Esophagus squamous epithelium (tissue), 4 donors: ENCODE results near the gene TOB1.

Experiments
- POLR2A ChIP-seq, 4 donors: fragments of 450-650 bp; IDR thresholded peaks; one replicate each; pipeline ENCODE4 v1.6.1; 2017; ENCODE audit warnings: antibody characterized with exemption in 4 of 4, mild to moderate bottlenecking in 4 of 4, moderate library complexity in 3 of 4
- TF ChIP-seq, protein P1 (sequence below), 6 experiments: fragments of 450-650 bp in 4 of 6; fragments of 200-600 bp in 2 of 6; sonication (generic) in 2 of 6; IDR thresholded peaks; one replicate each; pipeline ENCODE4 v1.5.1; 2016 to 2019; ENCODE audit warnings: antibody characterized with exemption in 6 of 6, mild to moderate bottlenecking in 4 of 6, moderate library complexity in 4 of 6

DNA sequence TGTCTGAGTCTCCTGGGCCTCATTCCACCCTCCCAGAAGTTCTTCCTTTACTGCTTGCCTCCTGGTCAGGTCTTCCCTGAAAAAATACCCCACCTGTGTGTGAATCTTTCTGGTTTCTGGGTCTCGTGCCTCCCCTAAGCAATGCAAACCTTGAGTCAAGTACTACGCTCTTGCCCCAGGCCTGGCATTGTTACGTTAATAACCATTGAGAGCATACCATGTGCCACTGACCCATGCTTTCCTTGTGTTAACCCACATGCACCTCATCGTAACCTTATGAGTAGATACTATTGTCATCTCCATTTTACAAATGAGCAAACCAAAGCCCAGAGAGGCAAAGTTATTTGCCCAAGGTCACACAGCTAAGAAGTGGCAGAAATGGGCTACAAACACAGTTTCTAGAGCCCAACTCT, 25.4 kb upstream of the TOB1 start:
- TF ChIP-seq, protein P1, sequence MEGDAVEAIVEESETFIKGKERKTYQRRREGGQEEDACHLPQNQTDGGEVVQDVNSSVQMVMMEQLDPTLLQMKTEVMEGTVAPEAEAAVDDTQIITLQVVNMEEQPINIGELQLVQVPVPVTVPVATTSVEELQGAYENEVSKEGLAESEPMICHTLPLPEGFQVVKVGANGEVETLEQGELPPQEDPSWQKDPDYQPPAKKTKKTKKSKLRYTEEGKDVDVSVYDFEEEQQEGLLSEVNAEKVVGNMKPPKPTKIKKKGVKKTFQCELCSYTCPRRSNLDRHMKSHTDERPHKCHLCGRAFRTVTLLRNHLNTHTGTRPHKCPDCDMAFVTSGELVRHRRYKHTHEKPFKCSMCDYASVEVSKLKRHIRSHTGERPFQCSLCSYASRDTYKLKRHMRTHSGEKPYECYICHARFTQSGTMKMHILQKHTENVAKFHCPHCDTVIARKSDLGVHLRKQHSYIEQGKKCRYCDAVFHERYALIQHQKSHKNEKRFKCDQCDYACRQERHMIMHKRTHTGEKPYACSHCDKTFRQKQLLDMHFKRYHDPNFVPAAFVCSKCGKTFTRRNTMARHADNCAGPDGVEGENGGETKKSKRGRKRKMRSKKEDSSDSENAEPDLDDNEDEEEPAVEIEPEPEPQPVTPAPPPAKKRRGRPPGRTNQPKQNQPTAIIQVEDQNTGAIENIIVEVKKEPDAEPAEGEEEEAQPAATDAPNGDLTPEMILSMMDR (IDR thresholded peaks at IDR 0.05) = no peak
- no peak for TF ChIP-seq POLR2A (IDR thresholded peaks at IDR 0.05)
